Measurements from ENCODE around the gene SKAP2. TPM values are rescaled to one million over a fixed set of nuclear protein-coding genes. Genes with fewer than 3 reads are reported as not detected.
"Not testable (repeated sequence)": the region's sequence is repeated elsewhere in the genome, so short reads cannot be mapped to it uniquely, and the experiment has no call there.

The SKAP2 gene
- total RNA-seq, 2 donors from 2014 or later, result 15.0 to 35.7 TPM

GRCh38 chr7:26850193-26850651, 14.2 kb downstream of the SKAP2 start:
- Mint-ChIP-seq H3K27ac (no peak overlapping the region), H3K27me3 (no peaks in the 10 kb centered on the region), H3K9me3 (no peaks in the 10 kb centered on the region), H3K4me1 (ENCODE audit: low read depth in 2 of 2) (peaks cover 0 to under 1% of the 10 kb centered on the region in 2 donors), H3K36me3 (no peaks in the 10 kb centered on the region), H3K4me3 (no peak overlapping the region)
- DNase-seq (ENCODE audit: low spot score) (no peak), ATAC-seq (no peak)

GRCh38 chr7:26843705-26844104, 20.7 kb downstream of the SKAP2 start:
- H3K27me3 Mint-ChIP-seq, result no peaks in the 10 kb centered on the region
- DNase-seq (ENCODE audit: low spot score) (no peak), ATAC-seq (no peak)
- H3K9me3 Mint-ChIP-seq, result no peaks in the 10 kb centered on the region
- no peaks in the 10 kb centered on the region for H3K4me1 Mint-ChIP-seq (ENCODE audit: low read depth in 2 of 2)
- H3K27ac Mint-ChIP-seq, result no peak overlapping the region
- no peaks in the 10 kb centered on the region for H3K36me3 Mint-ChIP-seq
- no peak overlapping the region for H3K4me3 Mint-ChIP-seq

GRCh38 chr7:26842897-26843296, 21.5 kb downstream of the SKAP2 start:
- no peaks in the 10 kb centered on the region for H3K27me3 Mint-ChIP-seq
- ATAC-seq (no peak), DNase-seq (ENCODE audit: low spot score) (no peak)
- H3K4me3 Mint-ChIP-seq, result no peak overlapping the region
- no peaks in the 10 kb centered on the region for H3K9me3 Mint-ChIP-seq
- H3K27ac Mint-ChIP-seq, result no peak overlapping the region
- peaks cover 5% of the 10 kb centered on the region for H3K36me3 Mint-ChIP-seq
- H3K4me1 Mint-ChIP-seq (ENCODE audit: low read depth in 2 of 2), result no peaks in the 10 kb centered on the region

GRCh38 chr7:26841003-26841739, 23.2 kb downstream of the SKAP2 start:
- H3K4me1 Mint-ChIP-seq (ENCODE audit: low read depth in 2 of 2), result no peaks in the 10 kb centered on the region
- peaks cover 10% of the 10 kb centered on the region for H3K36me3 Mint-ChIP-seq
- no peak overlapping the region for H3K27ac Mint-ChIP-seq
- DNase-seq (ENCODE audit: low spot score) (no peak), ATAC-seq (no peak)
- no peaks in the 10 kb centered on the region for H3K27me3 Mint-ChIP-seq
- no peak overlapping the region for H3K4me3 Mint-ChIP-seq
- H3K9me3 Mint-ChIP-seq, result no peaks in the 10 kb centered on the region

- ATAC-seq; H3K27me3 Mint-ChIP-seq; H3K4me3 Mint-ChIP-seq; H3K9me3 Mint-ChIP-seq; DNase-seq (ENCODE audit: low spot score); H3K27ac Mint-ChIP-seq: not testable (repeated sequence)
- Mint-ChIP-seq H3K36me3 (peaks cover 37% of the 10 kb centered on the region), H3K4me1 (ENCODE audit: low read depth in 2 of 2) (peaks cover 11 to 12% of the 10 kb centered on the region in 2 donors)
These were observed 27.6 kb downstream of the SKAP2 start for GRCh38 chr7:26836793-26837192.

GRCh38 chr7:26815426-26815825, 49.0 kb downstream of the SKAP2 start:
- no peaks in the 10 kb centered on the region for H3K36me3 Mint-ChIP-seq
- DNase-seq (ENCODE audit: low spot score), result no peak
- no peak overlapping the region for H3K27ac Mint-ChIP-seq
- H3K9me3 Mint-ChIP-seq, result no peaks in the 10 kb centered on the region
- H3K27me3 Mint-ChIP-seq, result no peaks in the 10 kb centered on the region
- H3K4me3 Mint-ChIP-seq, result no peak overlapping the region
- no peak for ATAC-seq
- H3K4me1 Mint-ChIP-seq (ENCODE audit: low read depth in 2 of 2), result peaks cover 4 to 6% of the 10 kb centered on the region in 2 donors

GRCh38 chr7:26813432-26813831, 51.0 kb downstream of the SKAP2 start:
- ATAC-seq, result no peak
- no peak for DNase-seq (ENCODE audit: low spot score)
- H3K4me1 Mint-ChIP-seq (ENCODE audit: low read depth in 2 of 2), result peaks cover 3 to 4% of the 10 kb centered on the region in 2 donors
- H3K27ac Mint-ChIP-seq, result no peak overlapping the region
- H3K4me3 Mint-ChIP-seq, result no peak overlapping the region
- H3K9me3 Mint-ChIP-seq, result no peaks in the 10 kb centered on the region
- H3K36me3 Mint-ChIP-seq, result no peaks in the 10 kb centered on the region
- no peaks in the 10 kb centered on the region for H3K27me3 Mint-ChIP-seq

GRCh38 chr7:26794541-26794940, 69.8 kb downstream of the SKAP2 start:
- DNase-seq (ENCODE audit: low spot score) (no peak), ATAC-seq (no peak)
- no peaks in the 10 kb centered on the region for H3K36me3 Mint-ChIP-seq
- H3K27me3 Mint-ChIP-seq, result no peaks in the 10 kb centered on the region
- H3K27ac Mint-ChIP-seq, result no peak overlapping the region
- no peak overlapping the region for H3K4me3 Mint-ChIP-seq
- peaks cover 0 to 11% of the 10 kb centered on the region in 2 donors for H3K4me1 Mint-ChIP-seq (ENCODE audit: low read depth in 2 of 2)
- H3K9me3 Mint-ChIP-seq, result no peaks in the 10 kb centered on the region

- no peak for ATAC-seq
- Mint-ChIP-seq H3K27me3 (no peaks in the 10 kb centered on the region), H3K4me1 (ENCODE audit: low read depth in 2 of 2) (peaks cover 0 to 5% of the 10 kb centered on the region in 2 donors), H3K4me3 (no peak overlapping the region), H3K36me3 (no peaks in the 10 kb centered on the region), H3K27ac (no peak overlapping the region), H3K9me3 (no peaks in the 10 kb centered on the region)
- DNase-seq (ENCODE audit: low spot score), result no peak
These were observed 71.8 kb downstream of the SKAP2 start for GRCh38 chr7:26792576-26792975.

GRCh38 chr7:26792006-26792405, 72.4 kb downstream of the SKAP2 start:
- Mint-ChIP-seq H3K9me3 (no peaks in the 10 kb centered on the region), H3K27ac (no peak overlapping the region), H3K4me3 (no peak overlapping the region), H3K27me3 (no peaks in the 10 kb centered on the region), H3K4me1 (ENCODE audit: low read depth in 2 of 2) (peaks cover 0 to 5% of the 10 kb centered on the region in 2 donors), H3K36me3 (no peaks in the 10 kb centered on the region)
- ATAC-seq (no peak), DNase-seq (ENCODE audit: low spot score) (no peak)

GRCh38 chr7:26789481-26790184, 74.8 kb downstream of the SKAP2 start:
- Mint-ChIP-seq H3K9me3 (no peaks in the 10 kb centered on the region), H3K27me3 (no peaks in the 10 kb centered on the region), H3K4me3 (no peak overlapping the region), H3K4me1 (ENCODE audit: low read depth in 2 of 2) (peaks cover 0 to 5% of the 10 kb centered on the region in 2 donors), H3K36me3 (no peaks in the 10 kb centered on the region), H3K27ac (no peak overlapping the region)
- no peak for DNase-seq (ENCODE audit: low spot score)
- ATAC-seq, result no peak

- DNase-seq (ENCODE audit: low spot score) (no peak), ATAC-seq (no peak)
- Mint-ChIP-seq H3K27ac (no peak overlapping the region), H3K9me3 (no peaks in the 10 kb centered on the region), H3K4me3 (no peak overlapping the region), H3K36me3 (no peaks in the 10 kb centered on the region), H3K4me1 (ENCODE audit: low read depth in 2 of 2) (peaks cover 0 to 5% of the 10 kb centered on the region in 2 donors), H3K27me3 (no peaks in the 10 kb centered on the region)
These were observed 76.7 kb downstream of the SKAP2 start for GRCh38 chr7:26787701-26788100.

GRCh38 chr7:26784118-26784517, 80.3 kb downstream of the SKAP2 start:
- no peak for DNase-seq (ENCODE audit: low spot score)
- H3K9me3 Mint-ChIP-seq, result no peaks in the 10 kb centered on the region
- H3K4me1 Mint-ChIP-seq (ENCODE audit: low read depth in 2 of 2), result peaks cover 5 to 7% of the 10 kb centered on the region in 2 donors
- H3K36me3 Mint-ChIP-seq, result no peaks in the 10 kb centered on the region
- no peaks in the 10 kb centered on the region for H3K27me3 Mint-ChIP-seq
- no peak overlapping the region for H3K4me3 Mint-ChIP-seq
- no peak overlapping the region for H3K27ac Mint-ChIP-seq
- no peak for ATAC-seq

GRCh38 chr7:26782501-26782900, 81.9 kb downstream of the SKAP2 start:
- H3K9me3 Mint-ChIP-seq, result no peaks in the 10 kb centered on the region
- H3K36me3 Mint-ChIP-seq, result no peaks in the 10 kb centered on the region
- peaks cover 4 to 5% of the 10 kb centered on the region in 2 donors for H3K4me1 Mint-ChIP-seq (ENCODE audit: low read depth in 2 of 2)
- ATAC-seq (no peak), DNase-seq (ENCODE audit: low spot score) (no peak)
- no peak overlapping the region for H3K27ac Mint-ChIP-seq
- H3K27me3 Mint-ChIP-seq, result no peaks in the 10 kb centered on the region
- H3K4me3 Mint-ChIP-seq, result no peak overlapping the region

Data from natural killer cell treated with Interleukin-12 subunit alpha and Interleukin-12 subunit beta and Interleukin-15 and Interleukin-18, amount 100 ng/mL, for 72 hours (primary cell).